ENCODE measurements around the gene DUOXA1. TPM values are rescaled to one million over a fixed set of nuclear protein-coding genes. Genes with fewer than 3 reads are reported as not detected.
A peak's percentile ranks its signal among the peaks of the same experiment; 100 is the strongest.

Gene DUOXA1
- total and polyA plus RNA-seq, 2 of the 4 experiments (the other 2 are of a cell fraction): 0.02 TPM; not detected in 1

DNA sequence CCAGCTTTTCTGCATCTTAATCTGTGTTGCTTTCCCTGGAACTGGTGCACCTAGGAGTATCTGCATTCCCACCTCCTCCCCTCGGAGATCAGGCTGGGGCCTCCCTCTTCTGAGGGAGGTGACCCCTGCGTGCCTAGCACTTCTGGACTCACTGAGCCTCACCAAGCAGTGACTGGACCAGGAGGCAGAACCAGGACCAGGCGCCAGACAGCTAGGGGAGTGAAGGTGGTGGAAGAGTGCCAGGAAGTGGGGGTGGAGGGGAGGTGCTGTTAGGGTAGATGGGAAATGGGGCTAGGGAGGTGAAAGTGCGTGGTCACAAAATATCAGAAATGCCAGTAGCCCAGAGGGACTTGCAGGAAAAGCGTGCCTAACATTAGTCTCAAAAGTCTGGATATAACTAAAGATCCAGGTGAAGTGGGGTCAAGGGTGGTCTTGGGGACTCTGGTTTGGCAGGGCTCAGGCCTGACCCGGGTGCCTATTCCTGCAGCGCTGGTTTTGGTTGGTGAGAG, 14.3 kb downstream of the DUOXA1 start:
- in situ Hi-C loops (cut with MboI; ENCODE audit: low sequenced_read_pairs): no loop called here
- no peaks in the 10 kb centered on the region for H3K9me3 ChIP-seq (ENCODE audit: control insufficient read depth, insufficient read depth, low read length)

More for the DNA sequence above, 14.3 kb downstream of the DUOXA1 start:
- no peak overlapping the region for H2BK15ac ChIP-seq (ENCODE audit: low read depth, low read length)
- peak overlapping the region; percentile 42 for H2AK9ac ChIP-seq (replicated peaks; ENCODE audit: low read depth, low read length, poor library complexity)
- no peak overlapping the region for H3K9ac ChIP-seq (ENCODE audit: low read depth, low read length)
- no TSS peak for BruUV-seq (replicated peaks)
- 28% methylated on average over 5 of the region's 7 CpGs; no CpG with 5 or more reads in 1 of the 2 experiments for WGBS, 2 experiments (ENCODE audit: extremely low coverage in 2 of 2, insufficient read length in 1 of 2)
- DNase-seq (no peak), ATAC-seq (ENCODE audit: low read depth) (no peak)
- H3K27me3 ChIP-seq (ENCODE audit: control insufficient read depth, insufficient read depth, low read length): peaks cover 68% of the 10 kb centered on the region
- H2BK5ac ChIP-seq (ENCODE audit: low read depth, low read length, poor library complexity, severe bottlenecking): no peak overlapping the region
- H4K20me1 ChIP-seq (ENCODE audit: insufficient read depth, low read length): no peaks in the 10 kb centered on the region
- no peak overlapping the region for H4K5ac ChIP-seq (ENCODE audit: low read depth, low read length)
- H4K91ac ChIP-seq (ENCODE audit: insufficient read depth, low read depth, low read length): no peak overlapping the region
- no peak overlapping the region for H3K4me2 ChIP-seq (ENCODE audit: low read depth, low read length)
- no peak overlapping the region for H3K56ac ChIP-seq (ENCODE audit: extremely low read depth, insufficient read depth, low read length)
- no peak overlapping the region for H3K18ac ChIP-seq (ENCODE audit: low read depth, low read length)
- H2AK5ac ChIP-seq (ENCODE audit: low read depth, low read length): no peak overlapping the region
- H3K4ac ChIP-seq (ENCODE audit: low read depth, low read length): no peak overlapping the region
- H2AFZ ChIP-seq (replicated peaks; ENCODE audit: low read length, poor library complexity): peak overlapping the region; percentile 21
- no peaks in the 10 kb centered on the region for H3K9me1 ChIP-seq (ENCODE audit: insufficient read depth, low read length)
- H2BK120ac ChIP-seq (ENCODE audit: low read depth, low read length): no peak overlapping the region
- H3K4me3 ChIP-seq (ENCODE audit: insufficient read depth, low read depth, low read length): no peak overlapping the region
- ChIA-PET POLR2A (ENCODE audit: unreplicated experiment) (no interaction called here), CTCF (no interaction called here)
- TF ChIP-seq RAD21 (IDR thresholded peaks at IDR 0.05; ENCODE audit: low read length): no peak
- TF ChIP-seq POLR2A (IDR thresholded peaks at IDR 0.05; ENCODE audit: low read depth, low read length): no peak
- TF ChIP-seq MXI1 (IDR thresholded peaks at IDR 0.05; ENCODE audit: borderline replicate concordance, low read depth, low read length): no peak
- no peak for TF ChIP-seq MAFK (IDR thresholded peaks at IDR 0.05; ENCODE audit: low read depth, low read length)
- TF ChIP-seq RCOR1 (IDR thresholded peaks at IDR 0.05; ENCODE audit: insufficient replicate concordance, low read length): no peak
- no peak for TF ChIP-seq RFX5 (IDR thresholded peaks at IDR 0.05; ENCODE audit: low read depth, low read length)
- TF ChIP-seq, protein P1, sequence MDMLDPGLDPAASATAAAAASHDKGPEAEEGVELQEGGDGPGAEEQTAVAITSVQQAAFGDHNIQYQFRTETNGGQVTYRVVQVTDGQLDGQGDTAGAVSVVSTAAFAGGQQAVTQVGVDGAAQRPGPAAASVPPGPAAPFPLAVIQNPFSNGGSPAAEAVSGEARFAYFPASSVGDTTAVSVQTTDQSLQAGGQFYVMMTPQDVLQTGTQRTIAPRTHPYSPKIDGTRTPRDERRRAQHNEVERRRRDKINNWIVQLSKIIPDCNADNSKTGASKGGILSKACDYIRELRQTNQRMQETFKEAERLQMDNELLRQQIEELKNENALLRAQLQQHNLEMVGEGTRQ (IDR thresholded peaks at IDR 0.05; ENCODE audit: low read depth, low read length): no peak
- TF ChIP-seq, protein P2, sequence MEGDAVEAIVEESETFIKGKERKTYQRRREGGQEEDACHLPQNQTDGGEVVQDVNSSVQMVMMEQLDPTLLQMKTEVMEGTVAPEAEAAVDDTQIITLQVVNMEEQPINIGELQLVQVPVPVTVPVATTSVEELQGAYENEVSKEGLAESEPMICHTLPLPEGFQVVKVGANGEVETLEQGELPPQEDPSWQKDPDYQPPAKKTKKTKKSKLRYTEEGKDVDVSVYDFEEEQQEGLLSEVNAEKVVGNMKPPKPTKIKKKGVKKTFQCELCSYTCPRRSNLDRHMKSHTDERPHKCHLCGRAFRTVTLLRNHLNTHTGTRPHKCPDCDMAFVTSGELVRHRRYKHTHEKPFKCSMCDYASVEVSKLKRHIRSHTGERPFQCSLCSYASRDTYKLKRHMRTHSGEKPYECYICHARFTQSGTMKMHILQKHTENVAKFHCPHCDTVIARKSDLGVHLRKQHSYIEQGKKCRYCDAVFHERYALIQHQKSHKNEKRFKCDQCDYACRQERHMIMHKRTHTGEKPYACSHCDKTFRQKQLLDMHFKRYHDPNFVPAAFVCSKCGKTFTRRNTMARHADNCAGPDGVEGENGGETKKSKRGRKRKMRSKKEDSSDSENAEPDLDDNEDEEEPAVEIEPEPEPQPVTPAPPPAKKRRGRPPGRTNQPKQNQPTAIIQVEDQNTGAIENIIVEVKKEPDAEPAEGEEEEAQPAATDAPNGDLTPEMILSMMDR (conservative IDR thresholded peaks at IDR 0.05; ENCODE audit: low read depth, low read length): no peak
- no peak for TF ChIP-seq SMC3 (IDR thresholded peaks at IDR 0.05; ENCODE audit: low read depth, low read length)
- no peak for TF ChIP-seq CEBPB (IDR thresholded peaks at IDR 0.05; ENCODE audit: low read depth, low read length)
- TF ChIP-seq, protein P3, sequence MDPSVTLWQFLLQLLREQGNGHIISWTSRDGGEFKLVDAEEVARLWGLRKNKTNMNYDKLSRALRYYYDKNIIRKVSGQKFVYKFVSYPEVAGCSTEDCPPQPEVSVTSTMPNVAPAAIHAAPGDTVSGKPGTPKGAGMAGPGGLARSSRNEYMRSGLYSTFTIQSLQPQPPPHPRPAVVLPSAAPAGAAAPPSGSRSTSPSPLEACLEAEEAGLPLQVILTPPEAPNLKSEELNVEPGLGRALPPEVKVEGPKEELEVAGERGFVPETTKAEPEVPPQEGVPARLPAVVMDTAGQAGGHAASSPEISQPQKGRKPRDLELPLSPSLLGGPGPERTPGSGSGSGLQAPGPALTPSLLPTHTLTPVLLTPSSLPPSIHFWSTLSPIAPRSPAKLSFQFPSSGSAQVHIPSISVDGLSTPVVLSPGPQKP (IDR thresholded peaks at IDR 0.05; ENCODE audit: borderline replicate concordance, low read depth, low read length): no peak
- TF ChIP-seq NFE2L2 (IDR thresholded peaks at IDR 0.05; ENCODE audit: low read depth, low read length): no peak
- TF ChIP-seq BHLHE40 (IDR thresholded peaks at IDR 0.05; ENCODE audit: low read depth, low read length): no peak
- no peak for TF ChIP-seq FOS (IDR thresholded peaks at IDR 0.05; ENCODE audit: low read depth, low read length)
- TF ChIP-seq MAZ (IDR thresholded peaks at IDR 0.05; ENCODE audit: borderline replicate concordance, low read depth, low read length): no peak
- TF ChIP-seq CHD1 (IDR thresholded peaks at IDR 0.05; ENCODE audit: low read depth, low read length): no peak
- no peak overlapping the region for H2BK20ac ChIP-seq (ENCODE audit: low read depth, low read length)
- dilution Hi-C loops (cut with HindIII; ENCODE audit: low sequenced_read_pairs, unreplicated experiment) (no loop called here), intact Hi-C loops (cut with micrococcal nuclease) (loop anchor here (5.0 kb wide), 1 partner anchor 263 kb away; no protein-coding TSS in a partner anchor)
- H3K4me1 ChIP-seq (ENCODE audit: control insufficient read depth, insufficient read depth, low read length): no peaks in the 10 kb centered on the region; the same call in 1 of the 2 replicates
- no peaks in the 10 kb centered on the region for H3K36me3 ChIP-seq (ENCODE audit: control insufficient read depth, insufficient read depth, low read length)
- no peak overlapping the region for H3K14ac ChIP-seq (replicated peaks; ENCODE audit: low read depth, low read length)
- no peak overlapping the region for H3K27ac ChIP-seq (ENCODE audit: insufficient read depth, low read length)
- no peak overlapping the region for H4K8ac ChIP-seq (ENCODE audit: low read depth in 2 of 2, low read length in 2 of 2)
- H3K23ac ChIP-seq (ENCODE audit: low read depth, low read length): no peak overlapping the region
- H3K79me1 ChIP-seq (ENCODE audit: low read depth in 1 of 2, low read length in 2 of 2): no peaks in the 10 kb centered on the region

Data from IMR-90 (cell line).